MM.1S (cell line): Measurements from ENCODE around the gene CD34.

Source experiments
- EZH2 ChIP-seq: fragments of 300-600 bp; sonication (generic); optimal IDR thresholded peaks from 2 replicates; pipeline ENCODE3; 2017; ENCODE audit warnings: low read depth, mild to moderate bottlenecking, antibody characterized with exemption, low read length, mixed read lengths
- EZH2phosphoT487 ChIP-seq: fragments of 300-600 bp; sonication (generic); IDR thresholded peaks from 2 replicates; pipeline ENCODE4 v1.6.1; 2018; ENCODE audit warnings: antibody characterized with exemption, low read length
- TF ChIP-seq, protein P1 (sequence below): fragments of 300-600 bp; sonication (generic); IDR thresholded peaks from 2 replicates; pipeline ENCODE4 v1.5.1; 2016; ENCODE audit warnings: antibody characterized with exemption, low read length, mixed read lengths

DNA sequence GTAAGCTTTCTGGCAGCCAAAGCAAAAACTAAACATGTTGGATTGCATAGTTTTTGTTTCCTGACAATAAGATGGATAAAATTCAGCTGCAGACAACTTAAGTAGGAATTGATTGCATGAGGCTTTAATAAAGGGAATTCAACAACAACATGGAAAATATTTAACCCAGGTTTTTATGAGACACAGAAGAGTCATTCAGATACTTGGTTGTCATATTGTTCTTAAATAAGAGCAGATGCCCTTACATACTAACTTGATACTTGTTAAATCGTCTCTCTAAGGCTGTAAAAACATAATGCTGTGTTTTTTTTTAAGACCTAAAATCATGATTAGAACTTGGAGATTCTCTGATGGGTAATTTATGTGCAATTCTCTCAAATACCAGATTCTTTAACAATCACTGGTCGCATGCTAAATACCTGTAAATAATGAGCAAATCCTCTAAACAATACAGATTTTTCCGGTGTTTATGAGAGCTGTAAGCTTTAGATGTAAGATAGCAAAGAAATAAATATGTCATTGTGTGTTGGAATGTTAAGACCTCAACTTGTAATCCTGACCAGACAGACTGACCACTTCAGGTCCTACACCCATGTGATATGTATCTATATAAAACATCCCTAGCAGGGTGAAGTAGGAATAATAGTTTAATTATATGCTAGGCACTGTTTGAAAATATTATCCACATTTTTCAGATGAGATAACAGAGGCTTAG lies 37.8 kb upstream of the CD34 start:
- TF ChIP-seq, protein P1, sequence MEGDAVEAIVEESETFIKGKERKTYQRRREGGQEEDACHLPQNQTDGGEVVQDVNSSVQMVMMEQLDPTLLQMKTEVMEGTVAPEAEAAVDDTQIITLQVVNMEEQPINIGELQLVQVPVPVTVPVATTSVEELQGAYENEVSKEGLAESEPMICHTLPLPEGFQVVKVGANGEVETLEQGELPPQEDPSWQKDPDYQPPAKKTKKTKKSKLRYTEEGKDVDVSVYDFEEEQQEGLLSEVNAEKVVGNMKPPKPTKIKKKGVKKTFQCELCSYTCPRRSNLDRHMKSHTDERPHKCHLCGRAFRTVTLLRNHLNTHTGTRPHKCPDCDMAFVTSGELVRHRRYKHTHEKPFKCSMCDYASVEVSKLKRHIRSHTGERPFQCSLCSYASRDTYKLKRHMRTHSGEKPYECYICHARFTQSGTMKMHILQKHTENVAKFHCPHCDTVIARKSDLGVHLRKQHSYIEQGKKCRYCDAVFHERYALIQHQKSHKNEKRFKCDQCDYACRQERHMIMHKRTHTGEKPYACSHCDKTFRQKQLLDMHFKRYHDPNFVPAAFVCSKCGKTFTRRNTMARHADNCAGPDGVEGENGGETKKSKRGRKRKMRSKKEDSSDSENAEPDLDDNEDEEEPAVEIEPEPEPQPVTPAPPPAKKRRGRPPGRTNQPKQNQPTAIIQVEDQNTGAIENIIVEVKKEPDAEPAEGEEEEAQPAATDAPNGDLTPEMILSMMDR, result no peak
- no peak for TF ChIP-seq EZH2
- TF ChIP-seq EZH2phosphoT487, result no peak
